Smooth muscle cell (in vitro differentiated cells): ENCODE measurements around the gene FAF1. TPM values are rescaled to one million over a fixed set of nuclear protein-coding genes. Genes with fewer than 3 reads are reported as not detected.
"Not testable (repeated sequence)": the region's sequence is repeated elsewhere in the genome, so short reads cannot be mapped to it uniquely, and the experiment has no call there.

ENCODE experiments used
- DNase-seq: peaks from one replicate; lab custom pipeline; 2025; ENCODE audit not compliant: unreplicated experiment; lab: John Stamatoyannopoulos, UW
- H2AFZ ChIP-seq: fragments of 200-600 bp; sonication (generic); 2 replicates; pipeline ENCODE4 v1.6.0; 2016; ENCODE audit warnings: antibody characterized with exemption, low read depth, mild to moderate bottlenecking
- H3F3A ChIP-seq: fragments of 200-600 bp; sonication (generic); 2 replicates; pipeline ENCODE4 v1.6.0; 2017; ENCODE audit warnings: antibody characterized with exemption, low read depth
- H3K27ac ChIP-seq: fragments of 200-600 bp; sonication (generic); 2 replicates; pipeline ENCODE4 v1.5.1; 2016; ENCODE audit warnings: low read depth, mild to moderate bottlenecking
- H3K27me3 ChIP-seq: fragments of 200-600 bp; sonication (generic); 2 replicates; pipeline ENCODE4 v1.6.1; 2016; ENCODE audit warnings: low read depth, mild to moderate bottlenecking
- H3K36me3 ChIP-seq: fragments of 200-600 bp; sonication (generic); 2 replicates; pipeline ENCODE4 v1.5.1; 2016; ENCODE audit warnings: low read depth
- H3K4me1 ChIP-seq: fragments of 200-600 bp; sonication (generic); 2 replicates; pipeline ENCODE4 v1.5.1; 2016; ENCODE audit warnings: low read depth
- H3K4me2 ChIP-seq: fragments of 200-600 bp; sonication (generic); 2 replicates; pipeline ENCODE4 v1.6.0; 2016; ENCODE audit warnings: mild to moderate bottlenecking
- H3K4me3 ChIP-seq: fragments of 200-600 bp; sonication (generic); 2 replicates; pipeline ENCODE4 v1.5.1; 2016; ENCODE audit warnings: mild to moderate bottlenecking
- H3K79me2 ChIP-seq: fragments of 200-600 bp; sonication (generic); 2 replicates; pipeline ENCODE4 v1.6.0; 2016; ENCODE audit warnings: low read depth, mild to moderate bottlenecking
- H3K9ac ChIP-seq: fragments of 200-600 bp; sonication (generic); 2 replicates; pipeline ENCODE4 v1.6.0; 2016; ENCODE audit warnings: low read depth
- H3K9me3 ChIP-seq: fragments of 200-600 bp; sonication (generic); replicated peaks from 2 replicates; pipeline ENCODE4 v1.5.1; 2016; ENCODE audit warnings: low read depth
- H4K20me1 ChIP-seq: fragments of 200-600 bp; sonication (generic); 2 replicates; pipeline ENCODE4 v1.6.0; 2016; ENCODE audit warnings: low read depth
- CTCF ChIP-seq: fragments of 200-600 bp; sonication (generic); IDR thresholded peaks from 2 replicates; pipeline ENCODE4 v1.5.1; 2017; ENCODE audit warnings: borderline replicate concordance, mild to moderate bottlenecking, antibody characterized with exemption; ENCODE audit not compliant: insufficient read depth, poor library complexity, severe bottlenecking
- WGBS: methylation state at CpG from one replicate; pipeline ENCODE4 v1.1.7; 2016; ENCODE audit warnings: low lambda C conversion rate; 5-methylcytosine and 5-hydroxymethylcytosine counted together
- polyA plus RNA-seq: library from polyadenylated mRNA; unstranded; fragments of >200 nt; fragmentation: Nextera tagmentation; extraction: Ambion mirVana; gene quantifications from 2 replicates; pipeline ENCODE4 v1.2.1, GENCODE V29; 2016
- total RNA-seq: library from RNA; depleted of rRNA; stranded (reverse); fragments of >200 nt; gene quantifications from 2 replicates; pipeline ENCODE4 v1.2.3, GENCODE V29; 2014

FAF1 gene
- total and polyA plus RNA-seq, 2 experiments from 2014 or later: 51.5 to 51.6 TPM

- Histone ChIP-seq H3K9me3 (no peaks in the 10 kb centered on the region), H3K79me2 (no peaks in the 10 kb centered on the region), H3F3A (no peaks in the 10 kb centered on the region), H3K4me3 (no peak overlapping the region), H3K9ac (no peak overlapping the region), H3K27ac (no peak overlapping the region), H3K27me3 (peaks cover 9% of the 10 kb centered on the region), H3K4me2 (no peak overlapping the region), H4K20me1 (no peaks in the 10 kb centered on the region), H3K36me3 (no peaks in the 10 kb centered on the region), H2AFZ (no peak overlapping the region), H3K4me1 (no peaks in the 10 kb centered on the region)
- no peak for TF ChIP-seq CTCF
- 47% methylated on average over 2 of the region's 2 CpGs for WGBS
- DNase-seq: no peak
These were observed 40.6 kb upstream of the FAF1 start for GRCh38 chr1:51000651-51001050.

- Histone ChIP-seq H3K9ac (no peak overlapping the region), H3K9me3 (no peaks in the 10 kb centered on the region), H3K27ac (no peak overlapping the region), H3K36me3 (no peaks in the 10 kb centered on the region), H3K27me3 (peaks cover 14% of the 10 kb centered on the region), H3F3A (no peaks in the 10 kb centered on the region), H2AFZ (no peak overlapping the region), H4K20me1 (no peaks in the 10 kb centered on the region), H3K4me3 (no peak overlapping the region), H3K79me2 (no peaks in the 10 kb centered on the region), H3K4me2 (no peak overlapping the region), H3K4me1 (no peaks in the 10 kb centered on the region)
- 72% methylated on average over 1 of the region's 1 CpG for WGBS
- no peak for DNase-seq
- no peak for TF ChIP-seq CTCF
These were observed 40.1 kb upstream of the FAF1 start for GRCh38 chr1:51000160-51000559.

DNA sequence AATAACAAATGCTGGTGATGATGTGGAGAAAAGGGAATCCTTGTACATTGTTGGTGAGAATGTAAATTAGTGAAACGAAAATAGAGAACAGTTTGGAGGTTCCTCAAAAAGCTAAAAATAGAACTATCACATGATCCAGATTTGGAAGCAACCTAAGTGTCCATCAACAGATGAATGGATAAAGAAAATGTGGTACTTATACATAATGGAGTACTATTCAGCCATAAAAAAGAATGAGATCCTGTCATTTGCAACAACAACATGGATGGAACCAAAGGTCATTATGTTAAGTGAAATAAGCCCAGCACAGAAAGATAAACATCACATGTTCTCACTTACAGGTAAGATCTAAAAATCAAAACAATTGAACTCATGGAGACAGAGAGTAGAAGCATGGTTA lies 39.3 kb upstream of the FAF1 start:
- not testable (repeated sequence) for H3K9ac ChIP-seq, H3K27ac ChIP-seq, H3F3A ChIP-seq, H2AFZ ChIP-seq, H3K4me3 ChIP-seq, DNase-seq, H3K4me2 ChIP-seq, H4K20me1 ChIP-seq, H3K4me1 ChIP-seq, H3K79me2 ChIP-seq, H3K9me3 ChIP-seq, H3K36me3 ChIP-seq
- peaks cover 17% of the 10 kb centered on the region for H3K27me3 ChIP-seq
- WGBS: 86% methylated on average over 1 of the region's 1 CpG

DNA sequence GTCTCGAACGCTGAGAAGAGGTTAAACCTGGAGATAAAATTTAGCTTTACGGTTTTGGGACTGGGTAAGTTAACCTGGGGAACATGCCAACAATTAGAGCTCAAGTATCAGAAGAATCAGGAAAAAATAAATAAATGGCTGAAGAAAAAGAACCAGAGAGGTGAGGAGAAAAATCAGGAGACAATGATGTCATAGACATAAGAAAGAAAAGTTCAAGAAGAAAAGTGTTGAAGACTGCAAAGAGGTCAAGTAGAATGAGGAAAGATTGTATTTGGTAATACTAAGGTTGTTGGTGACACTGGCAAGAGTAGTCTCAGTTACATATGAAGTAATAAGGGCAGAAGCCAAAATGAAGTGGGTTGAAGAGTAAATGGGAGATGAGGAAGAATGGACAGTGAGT lies 36.0 kb upstream of the FAF1 start:
- no peaks in the 10 kb centered on the region for H3F3A ChIP-seq
- TF ChIP-seq CTCF: no peak
- H3K36me3 ChIP-seq: no peaks in the 10 kb centered on the region
- no peak for DNase-seq
- no peak overlapping the region for H3K27ac ChIP-seq
- H3K27me3 ChIP-seq: peaks cover 17% of the 10 kb centered on the region
- H3K9ac ChIP-seq: no peak overlapping the region
- no peak overlapping the region for H3K4me3 ChIP-seq
- WGBS: 85% methylated on average over 3 of the region's 3 CpGs
- no peak overlapping the region for H2AFZ ChIP-seq
- no peaks in the 10 kb centered on the region for H4K20me1 ChIP-seq
- H3K79me2 ChIP-seq: no peaks in the 10 kb centered on the region
- no peaks in the 10 kb centered on the region for H3K4me1 ChIP-seq
- H3K4me2 ChIP-seq: no peak overlapping the region
- H3K9me3 ChIP-seq: no peaks in the 10 kb centered on the region
